ENCODE measurements around the gene IQCN. TPM values are rescaled to one million over a fixed set of nuclear protein-coding genes. Genes with fewer than 3 reads are reported as not detected.

The IQCN gene
- total and polyA plus RNA-seq, 4 donors = 0.19 to 2.4 (median 0.53) TPM

- Histone ChIP-seq H3K4me3 (ENCODE audit: low read depth in 1 of 3, low read length in 3 of 3) (peak overlapping the region in 2 of 3 donors; percentile 35 to 57), H3K27ac (ENCODE audit: low read depth in 1 of 2, low read length in 2 of 2) (peak overlapping the region; percentile 85), H3K9ac (ENCODE audit: low read depth in 1 of 2, low read length in 2 of 2) (peak overlapping the region; percentile 34 to 64), H3K9me3 (ENCODE audit: control insufficient read depth in 4 of 4, low read length in 3 of 4) (no peaks in the 10 kb centered on the region), H3K27me3 (ENCODE audit: control insufficient read depth in 4 of 4, insufficient read depth in 4 of 4, low read length in 3 of 4) (no peaks in the 10 kb centered on the region), H3K36me3 (ENCODE audit: control insufficient read depth in 4 of 4, insufficient read depth in 3 of 4, low read depth in 1 of 4, low read length in 3 of 4) (no peaks in the 10 kb centered on the region), H3K4me1 (ENCODE audit: control insufficient read depth in 4 of 4, insufficient read depth in 4 of 4, low read length in 3 of 4) (peaks cover 3 to 9% (median 6%) of the 10 kb centered on the region in 4 donors)
- DNase-seq (ENCODE audit: low spot score) = no peak
- TF ChIP-seq EGR1 (IDR thresholded peaks at IDR 0.05; ENCODE audit: low read depth in 2 of 2) (peak in 1 of 2 donors; percentile 54), YY1 (IDR thresholded peaks at IDR 0.05) (no peak)
- under 1% methylated on average over 20 of the region's 20 CpGs for WGBS
Observed at GRCh38 chr19:18292462-18292809, 18.2 kb upstream of the IQCN start.

GRCh38 chr19:18291590-18292461, 17.6 kb upstream of the IQCN start:
- Histone ChIP-seq H3K9ac (ENCODE audit: low read depth in 1 of 2, low read length in 2 of 2) (peak overlapping the region; percentile 34 to 64), H3K36me3 (ENCODE audit: control insufficient read depth in 4 of 4, insufficient read depth in 3 of 4, low read depth in 1 of 4, low read length in 3 of 4) (no peaks in the 10 kb centered on the region), H3K4me1 (ENCODE audit: control insufficient read depth in 4 of 4, insufficient read depth in 4 of 4, low read length in 3 of 4) (peaks cover 3 to 9% (median 6%) of the 10 kb centered on the region in 4 donors), H3K4me3 (ENCODE audit: low read depth in 1 of 3, low read length in 3 of 3) (peak overlapping the region; percentile 3 to 57 (median 35)), H3K27ac (ENCODE audit: low read depth in 1 of 2, low read length in 2 of 2) (peak overlapping the region; percentile 85), H3K27me3 (ENCODE audit: control insufficient read depth in 4 of 4, insufficient read depth in 4 of 4, low read length in 3 of 4) (no peaks in the 10 kb centered on the region), H3K9me3 (ENCODE audit: control insufficient read depth in 4 of 4, low read length in 3 of 4) (no peaks in the 10 kb centered on the region)
- peak; percentile 72 for DNase-seq (ENCODE audit: low spot score)
- WGBS = 7% methylated on average over 75 of the region's 75 CpGs
- TF ChIP-seq TAF1 (conservative IDR thresholded peaks at IDR 0.05) (no peak), FOXA2 (IDR thresholded peaks at IDR 0.05) (no peak), FOXA1 (IDR thresholded peaks at IDR 0.05) (no peak), YY1 (IDR thresholded peaks at IDR 0.05) (peak; percentile 42), GABPA (IDR thresholded peaks at IDR 0.05 in 1 of 2, conservative IDR thresholded peaks at IDR 0.05 in 1 of 2) (peak in 1 of 2 donors; percentile 35), ZBTB33 (IDR thresholded peaks at IDR 0.05) (no peak), CTCF (IDR thresholded peaks at IDR 0.05; ENCODE audit: low read depth, low read length, missing input control) (no peak), SP1 (IDR thresholded peaks at IDR 0.05) (peak; percentile 69), JUND (IDR thresholded peaks at IDR 0.05) (no peak), ATF3 (IDR thresholded peaks at IDR 0.05) (no peak), MAX (IDR thresholded peaks at IDR 0.05) (peak; percentile 49), REST (IDR thresholded peaks at IDR 0.05) (peak; percentile 53), RAD21 (IDR thresholded peaks at IDR 0.05) (peak in 1 of 2 donors; percentile 5), RXRA (IDR thresholded peaks at IDR 0.05) (peak; percentile 73 to 75), HNF4A (conservative IDR thresholded peaks at IDR 0.05) (peak in 1 of 2 donors; percentile 15), NR2F2 (IDR thresholded peaks at IDR 0.05) (peak; percentile 70), EGR1 (IDR thresholded peaks at IDR 0.05; ENCODE audit: low read depth in 2 of 2) (peak; percentile 20 to 32), HNF4G (IDR thresholded peaks at IDR 0.05) (no peak)
